GM12878 (cell line): ENCODE measurements around the gene PALD1.

ENCODE experiments used
- SREBF1 ChIP-seq: IDR thresholded peaks from 2 replicates; pipeline ENCODE4 v1.6.1; 2012; ENCODE audit warnings: mild to moderate bottlenecking, low read length
- TF ChIP-seq, protein P1 (sequence below): IDR thresholded peaks from 2 replicates; pipeline ENCODE4 v1.6.1; 2012; ENCODE audit warnings: low read depth, low read length, improper control_type of control experiment

DNA sequence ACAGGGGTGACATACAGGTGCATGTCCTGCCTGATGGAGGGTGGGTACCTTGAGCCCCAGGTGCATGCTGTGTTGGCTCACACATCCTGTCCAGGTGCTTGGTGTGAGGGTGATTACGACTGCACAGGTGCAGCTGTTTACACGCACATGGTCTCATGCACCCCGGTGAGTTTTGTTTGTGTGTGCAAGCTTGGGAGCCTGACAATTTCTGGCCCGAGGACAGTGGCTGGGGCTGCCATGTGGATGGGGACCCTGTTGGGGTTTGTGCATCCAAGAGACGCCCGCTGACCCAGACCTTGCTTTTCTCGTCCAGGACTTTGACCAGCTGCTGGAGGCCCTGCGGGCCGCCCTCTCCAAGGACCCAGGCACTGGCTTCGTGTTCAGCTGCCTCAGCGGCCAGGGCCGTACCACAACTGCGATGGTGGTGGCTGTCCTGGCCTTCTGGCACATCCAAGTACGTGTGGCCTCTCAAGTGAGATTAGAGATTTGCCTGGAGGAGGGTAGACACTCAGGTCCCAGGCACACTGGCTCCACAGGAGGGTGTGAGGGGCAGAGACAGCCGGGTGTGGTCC, 62.3 kb downstream of the PALD1 start:
- TF ChIP-seq, protein P1, sequence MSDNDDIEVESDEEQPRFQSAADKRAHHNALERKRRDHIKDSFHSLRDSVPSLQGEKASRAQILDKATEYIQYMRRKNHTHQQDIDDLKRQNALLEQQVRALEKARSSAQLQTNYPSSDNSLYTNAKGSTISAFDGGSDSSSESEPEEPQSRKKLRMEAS = no peak
- TF ChIP-seq SREBF1 = no peak
